Ramos (cell line): ENCODE measurements around the gene ALDOC.
"Not testable (repeated sequence)": the region's sequence is repeated elsewhere in the genome, so short reads cannot be mapped to it uniquely, and the experiment has no call there.

Experiments used
- in situ Hi-C: fragments of 300-500 bp; cut with MboI; formaldehyde crosslinking; loops from one replicate; pipeline ENCODE4 v1.14.3; 2022; ENCODE audit warnings: low sequenced_read_pairs; ENCODE audit not compliant: unreplicated experiment

ALDOC gene

GRCh38 chr17:28576758-28577465 lies at the start of gene ALDOC:
Gene ALDOC (minus strand): TSS chr17:28576895. CDS start chr17:28575532, 1,363 bp downstream.
- in situ Hi-C loops = no loop called here

- in situ Hi-C loops = no loop called here
Measured at GRCh38 chr17:28624148-28624547, 47.5 kb upstream of the ALDOC start.

GRCh38 chr17:28623696-28624095 lies 47.0 kb upstream of the ALDOC start:
- in situ Hi-C loops = no loop called here

GRCh38 chr17:28622186-28622585 lies 45.5 kb upstream of the ALDOC start:
- in situ Hi-C loops = no loop called here

GRCh38 chr17:28620010-28620409 lies 43.3 kb upstream of the ALDOC start:
- in situ Hi-C loops = no loop called here

- in situ Hi-C loops = no loop called here
Measured at GRCh38 chr17:28618464-28618863, 41.8 kb upstream of the ALDOC start.

GRCh38 chr17:28616281-28616680 lies 39.6 kb upstream of the ALDOC start:
- in situ Hi-C loops = no loop called here

- in situ Hi-C loops = no loop called here
Measured at GRCh38 chr17:28615260-28615940, 38.7 kb upstream of the ALDOC start.

GRCh38 chr17:28613931-28614381 lies 37.3 kb upstream of the ALDOC start, which contains the start of gene RSKR:
Gene RSKR (minus strand): TSS chr17:28614185. CDS start chr17:28614161, 24 bp downstream.
- in situ Hi-C loops = loop anchor here (5.0 kb wide), 1 partner anchor 117 kb away; no protein-coding TSS in a partner anchor

GRCh38 chr17:28612936-28613872 lies 36.5 kb upstream of the ALDOC start:
- in situ Hi-C loops = loop anchor here (5.0 kb wide), 1 partner anchor 116 kb away; no protein-coding TSS in a partner anchor

GRCh38 chr17:28612531-28612930 lies 35.8 kb upstream of the ALDOC start:
- in situ Hi-C loops = loop anchor here (5.0 kb wide), 1 partner anchor 115 kb away; no protein-coding TSS in a partner anchor

GRCh38 chr17:28610376-28610775 lies 33.7 kb upstream of the ALDOC start:
- in situ Hi-C loops = loop anchor here (5.0 kb wide), 1 partner anchor 113 kb away; no protein-coding TSS in a partner anchor

- in situ Hi-C loops = not testable (repeated sequence)
Measured at GRCh38 chr17:28604031-28604430, 27.3 kb upstream of the ALDOC start.

GRCh38 chr17:28599311-28600184 lies 22.9 kb upstream of the ALDOC start:
- in situ Hi-C loops = no loop called here

- in situ Hi-C loops = no loop called here
Measured at GRCh38 chr17:28598799-28599310, 22.2 kb upstream of the ALDOC start, which contains the start of gene SPAG5. Gene SPAG5 (minus strand): TSS chr17:28599025. CDS start chr17:28598946, 79 bp downstream.

- in situ Hi-C loops = no loop called here
Measured at GRCh38 chr17:28598389-28598788, 21.7 kb upstream of the ALDOC start.

- in situ Hi-C loops = no loop called here
Measured at GRCh38 chr17:28597606-28598383, 21.1 kb upstream of the ALDOC start.

- in situ Hi-C loops = no loop called here
Measured at GRCh38 chr17:28592260-28592659, 15.6 kb upstream of the ALDOC start.
